GM19467 (cell line): ENCODE results near the gene CACNB2.

Source experiments
- ATAC-seq: cut with Tn5 transposase; IDR thresholded peaks from one replicate; pipeline ENCODE4 v1.9.1; 2021; ENCODE audit warnings: mild to moderate bottlenecking, moderate library complexity; ENCODE audit not compliant: unreplicated experiment

Gene CACNB2

GRCh38 chr10:18224626-18225445 lies 84.6 kb downstream of the CACNB2 start:
- no peak for ATAC-seq

GRCh38 chr10:18226336-18226735 lies 86.1 kb downstream of the CACNB2 start:
- no peak for ATAC-seq

GRCh38 chr10:18229826-18230225 lies 89.6 kb downstream of the CACNB2 start:
- no peak for ATAC-seq

- ATAC-seq, result no peak
These were observed 90.6 kb downstream of the CACNB2 start for GRCh38 chr10:18230794-18231193.

GRCh38 chr10:18231480-18231879 lies 91.3 kb downstream of the CACNB2 start:
- ATAC-seq, result no peak

- no peak for ATAC-seq
These were observed 93.6 kb downstream of the CACNB2 start for GRCh38 chr10:18233775-18234174.

- no peak for ATAC-seq
These were observed 95.3 kb downstream of the CACNB2 start for GRCh38 chr10:18235477-18235876.

- ATAC-seq, result no peak
These were observed 96.5 kb downstream of the CACNB2 start for GRCh38 chr10:18236756-18237155.

GRCh38 chr10:18238870-18239485 lies 98.8 kb downstream of the CACNB2 start:
- ATAC-seq, result no peak

- no peak for ATAC-seq
These were observed 100.1 kb downstream of the CACNB2 start for GRCh38 chr10:18240185-18240882.

GRCh38 chr10:18246967-18247366 lies 106.7 kb downstream of the CACNB2 start:
- no peak for ATAC-seq

- ATAC-seq, result no peak
These were observed 111.9 kb downstream of the CACNB2 start for GRCh38 chr10:18252086-18252485.

GRCh38 chr10:18254086-18254485 lies 113.9 kb downstream of the CACNB2 start:
- no peak for ATAC-seq

GRCh38 chr10:18254692-18255091 lies 114.5 kb downstream of the CACNB2 start:
- no peak for ATAC-seq

GRCh38 chr10:18260310-18260922 lies 120.2 kb downstream of the CACNB2 start:
- ATAC-seq, result no peak

- no peak for ATAC-seq
These were observed 120.9 kb downstream of the CACNB2 start for GRCh38 chr10:18261063-18261610.

GRCh38 chr10:18261768-18262231 lies 121.6 kb downstream of the CACNB2 start:
- no peak for ATAC-seq

- no peak for ATAC-seq
These were observed 124.3 kb downstream of the CACNB2 start for GRCh38 chr10:18264466-18265050.

GRCh38 chr10:18268005-18268404 lies 127.8 kb downstream of the CACNB2 start:
- no peak for ATAC-seq

GRCh38 chr10:18271491-18271890 lies 131.3 kb downstream of the CACNB2 start:
- no peak for ATAC-seq

- no peak for ATAC-seq
These were observed 132.8 kb downstream of the CACNB2 start for GRCh38 chr10:18273039-18273438.
